CD4-positive, alpha-beta T cell treated with Interferon alpha-2 for 1 hour (primary cell): ENCODE measurements around the gene ACTL6A.
"Not testable (repeated sequence)": the region's sequence is repeated elsewhere in the genome, so short reads cannot be mapped to it uniquely, and the experiment has no call there.

ENCODE experiments used
- DNase-seq, 2 donors: peaks; one replicate each; pipeline ENCODE4 v3.0.0-alpha.2; 2020 to 2022

The ACTL6A gene

DNA sequence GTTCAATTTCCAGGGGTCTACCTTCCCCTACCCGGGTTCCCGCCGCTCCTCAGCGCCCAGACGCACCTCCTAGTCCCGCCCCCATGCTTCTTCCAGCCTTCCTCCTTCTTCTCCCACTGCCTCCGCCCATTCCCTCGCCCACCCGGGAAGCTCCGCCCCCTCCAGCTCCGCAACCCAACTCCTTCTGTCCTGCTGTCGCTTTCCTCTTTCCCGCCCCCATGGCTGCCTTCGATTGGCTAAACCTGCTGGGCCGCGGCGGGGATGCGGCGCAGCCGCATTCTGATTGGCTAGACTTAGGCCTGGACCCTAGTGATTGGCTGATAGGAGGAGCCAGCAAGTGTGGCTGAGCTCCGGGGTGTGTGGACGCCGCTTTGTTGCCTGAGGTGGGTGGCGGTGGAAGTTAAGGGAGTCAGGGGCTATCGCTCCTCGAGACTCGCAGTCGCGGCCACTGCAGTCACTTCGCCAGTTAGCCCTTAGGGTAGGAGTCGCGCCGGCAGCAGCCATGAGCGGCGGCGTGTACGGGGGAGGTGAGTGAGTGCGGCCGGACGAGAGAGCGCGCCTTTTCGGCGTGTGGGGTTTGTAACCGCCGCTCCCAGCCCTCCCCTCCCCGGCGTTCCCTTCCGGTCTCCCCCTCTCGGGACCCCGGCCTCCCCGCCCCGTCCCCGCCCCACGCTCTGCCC lies at the start of gene ACTL6A:
ACTL6A (plus strand) TSS at position 336 of the 680 bp plus-strand sequence; CDS start at position 503, 167 bp downstream.
- DNase-seq: peak; percentile 98 to 99

DNA sequence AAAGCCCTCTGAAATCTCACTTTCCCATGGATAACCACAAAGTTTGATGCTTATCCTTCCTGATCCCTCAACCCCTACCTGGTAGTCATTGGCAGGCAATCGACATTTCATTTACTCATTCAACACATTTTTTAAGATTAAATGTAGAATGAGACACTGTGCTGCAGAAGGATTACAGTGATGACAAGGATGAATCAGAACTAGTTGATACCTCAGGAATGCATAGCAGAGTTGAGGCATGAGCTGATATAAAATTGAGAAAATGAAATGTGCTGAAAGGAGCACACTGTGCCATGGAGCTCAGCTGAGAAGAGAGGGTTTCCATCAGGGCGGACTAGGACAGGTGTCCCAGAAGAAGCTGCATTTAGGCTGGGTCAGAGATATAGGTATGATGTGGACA lies 48.9 kb upstream of the ACTL6A start:
- no peak for DNase-seq

DNA sequence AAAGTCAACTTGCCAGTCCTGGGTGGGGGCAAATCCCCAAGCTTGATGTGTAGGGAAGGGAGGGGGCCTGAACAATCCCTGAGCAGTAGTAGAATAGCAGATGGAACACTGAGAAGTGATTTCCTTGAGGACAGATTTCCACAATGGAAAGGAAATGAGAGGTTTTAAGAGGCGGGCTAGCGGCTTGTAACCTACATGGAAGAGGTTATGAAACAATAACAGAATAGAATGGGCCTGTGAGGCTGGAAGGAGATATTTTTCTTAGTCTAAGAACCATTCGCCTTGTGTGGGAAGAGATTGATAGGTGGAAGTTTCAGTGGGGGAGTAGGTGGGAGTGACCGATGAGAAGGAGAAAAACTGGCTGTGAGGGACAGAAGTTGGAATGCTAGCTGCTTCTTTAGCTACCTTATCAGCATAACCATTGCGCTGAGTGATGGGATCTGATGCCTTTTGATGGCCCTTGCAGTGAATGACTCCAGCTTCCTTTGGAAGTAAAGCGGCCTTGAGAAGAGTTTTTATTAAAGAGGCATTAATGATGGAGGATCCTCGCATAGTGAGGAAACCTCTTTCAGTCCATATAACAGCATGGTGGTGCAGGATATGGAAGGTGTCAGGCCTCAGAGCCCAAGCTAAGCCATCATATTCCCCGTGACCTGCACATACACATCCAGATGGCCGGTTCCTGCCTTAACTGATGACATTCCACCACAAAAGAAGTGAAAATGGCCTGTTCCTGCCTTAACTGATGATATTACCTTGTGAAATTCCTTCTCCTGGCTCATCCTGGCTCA lies 46.1 kb upstream of the ACTL6A start:
- not testable (repeated sequence) for DNase-seq

DNA sequence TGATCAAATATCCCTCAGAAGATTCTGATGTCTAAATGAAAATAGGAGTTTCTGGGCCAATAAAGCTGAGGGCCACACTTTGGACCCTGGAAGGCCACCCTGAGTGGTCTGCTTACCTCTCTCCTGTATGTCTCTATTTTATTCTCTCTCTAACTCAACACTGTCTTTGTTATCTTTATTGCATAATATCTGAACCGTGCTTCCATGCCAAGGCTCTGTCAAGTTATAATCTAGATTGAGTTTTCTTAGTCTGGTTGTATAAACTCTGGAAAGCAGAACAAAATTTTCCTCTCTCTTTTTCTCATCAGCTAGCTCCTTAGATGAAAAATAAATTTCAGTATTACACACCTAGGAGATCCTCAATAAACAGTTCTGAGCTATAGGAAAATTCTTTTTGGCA lies 36.2 kb upstream of the ACTL6A start:
- no peak for DNase-seq

DNA sequence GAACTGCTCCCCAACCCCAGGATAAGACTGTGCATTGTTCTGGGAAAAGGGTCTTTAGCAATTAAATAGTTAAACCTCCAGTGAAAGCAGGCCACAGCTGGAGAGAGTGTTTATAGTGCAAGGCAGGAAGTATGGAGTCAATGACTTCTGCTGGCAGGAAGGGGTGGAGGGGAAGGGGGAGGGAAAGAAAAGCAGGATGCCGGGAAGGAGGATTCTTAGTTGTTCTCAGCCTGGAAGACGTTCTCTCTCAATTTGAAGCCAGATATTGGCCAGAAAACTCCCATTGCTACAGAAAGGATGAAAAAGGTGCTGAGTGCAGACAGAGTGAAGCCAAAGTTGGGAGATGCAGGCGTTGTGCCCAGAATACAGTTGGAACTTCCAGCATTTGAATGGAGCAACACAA lies 35.7 kb upstream of the ACTL6A start:
- DNase-seq: no peak

DNA sequence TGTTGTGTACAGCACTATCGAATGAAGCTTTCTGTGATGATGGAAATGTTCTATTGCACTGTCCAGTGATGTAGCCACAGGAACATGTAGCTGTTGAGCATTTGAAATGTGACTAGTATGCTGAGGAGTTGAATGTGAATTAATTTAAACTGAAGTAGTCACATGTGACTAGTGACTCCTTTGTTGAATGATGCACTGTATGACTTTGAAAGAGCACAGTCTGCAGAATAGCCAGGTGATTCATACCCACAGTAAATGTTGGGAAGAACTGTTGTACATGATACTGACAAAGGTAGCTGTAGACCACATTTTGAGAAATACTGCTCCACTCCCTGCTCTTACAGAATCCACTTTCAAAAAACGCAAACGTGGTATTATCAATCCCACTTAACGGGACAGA lies 34.0 kb upstream of the ACTL6A start:
- no peak for DNase-seq

DNA sequence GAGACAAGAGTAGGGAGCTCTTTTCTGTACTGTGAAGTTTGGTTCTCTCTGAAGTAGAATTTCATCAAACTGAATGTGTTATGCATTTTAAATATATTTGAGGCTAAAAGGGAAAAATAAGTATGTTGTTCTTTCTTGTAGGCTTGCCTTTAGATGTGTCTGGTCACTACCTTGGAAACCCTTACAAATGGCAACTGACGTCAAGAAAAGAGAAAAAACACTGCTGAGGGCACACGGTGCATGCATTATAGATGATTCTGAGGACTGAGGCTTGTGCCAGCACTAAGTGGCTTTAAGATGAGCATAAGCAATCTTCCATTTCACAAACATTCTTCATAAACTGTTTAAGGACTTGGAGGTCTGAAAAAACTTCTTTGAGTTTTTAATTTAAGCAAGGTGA lies 31.1 kb upstream of the ACTL6A start:
- no peak for DNase-seq

DNA sequence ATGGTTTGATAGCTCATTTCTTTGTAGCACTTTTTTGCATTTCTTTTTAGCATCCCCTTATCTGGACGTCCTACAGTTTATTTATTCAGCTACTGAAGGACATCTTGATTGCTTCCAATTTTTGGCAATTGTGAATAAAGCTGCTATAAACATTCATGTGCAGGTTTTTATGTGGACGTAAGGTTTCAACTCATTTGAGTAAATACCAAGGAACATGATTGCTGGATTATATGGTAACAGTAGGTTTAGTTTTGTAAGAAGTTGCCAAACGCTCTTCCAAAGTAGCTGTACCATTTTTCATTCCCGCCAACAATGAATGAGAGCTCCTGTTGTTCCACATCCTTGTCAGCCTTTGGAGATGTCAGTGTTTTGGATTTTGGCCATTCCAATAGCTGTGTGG lies 29.5 kb upstream of the ACTL6A start:
- DNase-seq: no peak

DNA sequence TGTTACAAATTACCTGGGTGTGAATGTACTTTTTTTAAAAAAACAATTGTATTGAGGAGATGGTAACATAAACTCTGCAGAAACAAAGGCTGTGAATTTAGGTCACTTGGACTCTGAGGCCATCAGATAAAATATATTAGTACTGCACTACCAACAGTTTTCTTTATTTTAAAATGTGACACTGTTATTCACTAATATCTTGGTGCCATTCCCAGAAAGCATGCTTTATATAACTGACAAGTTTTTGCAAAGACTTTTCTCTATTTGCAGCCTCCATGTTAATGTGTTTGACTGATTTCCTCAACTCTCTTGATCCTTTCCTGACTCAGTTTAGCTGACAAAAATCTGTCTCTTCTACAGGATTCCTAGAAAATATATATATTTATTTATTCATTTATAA lies 26.5 kb upstream of the ACTL6A start:
- no peak for DNase-seq

DNA sequence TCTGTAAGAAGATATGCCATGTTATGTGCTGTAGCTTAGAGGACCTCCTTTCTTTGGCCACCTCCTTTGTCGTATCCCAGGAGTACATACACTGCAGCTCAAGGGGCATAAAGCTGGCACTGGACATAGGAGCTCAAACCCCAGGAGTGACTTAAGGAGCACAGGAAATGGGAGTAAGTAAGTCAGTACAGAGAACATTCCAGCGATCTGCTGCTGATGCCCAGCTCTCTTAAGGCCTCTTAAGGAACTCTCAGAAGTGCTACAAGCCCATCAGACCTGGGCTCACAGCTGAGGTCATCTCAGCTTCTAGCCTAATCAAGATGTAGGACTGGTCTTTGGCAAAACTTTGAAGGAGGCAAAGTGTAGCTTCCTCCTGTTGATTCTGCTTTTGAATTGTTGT lies 21.6 kb upstream of the ACTL6A start:
- no peak for DNase-seq

DNA sequence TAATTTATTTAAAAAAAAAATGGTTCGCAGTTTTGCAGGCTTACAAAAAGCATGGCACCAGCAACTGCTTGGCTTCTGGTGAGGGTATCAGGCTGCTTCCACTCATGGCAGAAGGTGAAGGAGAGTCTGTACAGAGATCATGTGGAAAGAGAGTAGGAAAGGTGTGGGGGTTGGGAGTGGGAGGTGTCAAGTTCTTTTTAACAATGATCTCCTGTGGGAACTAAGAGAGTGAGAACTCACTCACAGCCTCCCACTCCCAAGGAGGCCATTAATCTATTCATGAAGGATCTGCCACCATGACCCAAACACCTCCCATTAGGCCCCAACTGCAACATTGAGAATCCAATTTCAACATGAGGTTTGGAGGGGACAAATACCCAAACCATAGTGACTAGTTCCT lies 21.1 kb upstream of the ACTL6A start:
- DNase-seq: no peak

DNA sequence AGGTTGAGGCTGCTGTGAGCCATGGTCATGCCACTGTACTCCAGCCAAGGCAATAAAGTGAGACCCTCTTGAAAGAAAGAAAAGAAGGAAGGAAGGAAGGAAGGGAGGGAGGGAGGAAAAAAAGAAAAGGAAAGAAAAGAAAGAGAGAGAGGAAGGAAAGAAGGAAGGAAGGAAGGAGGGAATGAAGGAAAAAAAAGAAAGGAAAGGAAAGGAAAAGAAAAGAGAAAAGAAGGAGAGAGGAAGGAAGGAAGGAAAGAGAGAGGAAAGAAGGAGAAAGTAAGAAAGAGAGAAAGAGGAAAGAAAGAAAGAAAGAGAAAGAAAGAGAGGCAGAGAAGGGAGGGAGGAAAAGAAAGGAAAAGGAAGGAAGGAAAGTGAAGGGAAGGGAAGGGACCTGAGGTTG lies 20.4 kb upstream of the ACTL6A start:
- no peak for DNase-seq

DNA sequence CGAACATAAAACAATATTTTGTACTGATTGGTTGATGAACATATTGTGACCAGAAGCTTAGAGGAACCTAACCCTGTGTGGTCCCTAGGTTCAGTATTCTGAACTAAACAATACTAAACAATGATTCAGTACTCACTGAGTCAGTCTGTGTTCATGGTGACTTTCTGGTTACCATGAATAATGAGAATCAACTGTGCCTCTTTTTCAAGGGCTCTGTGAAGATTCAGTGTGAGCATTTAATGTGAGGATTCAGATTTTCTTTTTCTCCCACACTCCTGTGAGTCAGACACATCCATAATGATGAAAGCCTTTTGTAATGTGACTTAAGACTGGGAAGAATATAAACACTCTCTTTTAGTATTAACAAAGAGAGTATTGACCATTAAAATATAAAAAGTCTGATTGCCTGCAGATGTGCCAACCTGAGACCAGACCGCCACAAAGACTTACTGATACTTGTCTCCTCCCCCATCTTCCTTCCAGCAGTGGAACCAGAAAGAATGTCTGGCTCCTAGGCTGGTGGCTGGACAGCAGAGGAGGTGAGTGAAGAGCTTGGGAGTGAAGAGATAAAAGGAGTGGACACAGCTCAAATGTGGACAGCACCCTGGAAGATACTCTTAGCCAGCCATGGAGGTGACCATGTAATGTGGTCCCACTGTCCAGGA lies 17.6 kb upstream of the ACTL6A start:
- DNase-seq: no peak

DNA sequence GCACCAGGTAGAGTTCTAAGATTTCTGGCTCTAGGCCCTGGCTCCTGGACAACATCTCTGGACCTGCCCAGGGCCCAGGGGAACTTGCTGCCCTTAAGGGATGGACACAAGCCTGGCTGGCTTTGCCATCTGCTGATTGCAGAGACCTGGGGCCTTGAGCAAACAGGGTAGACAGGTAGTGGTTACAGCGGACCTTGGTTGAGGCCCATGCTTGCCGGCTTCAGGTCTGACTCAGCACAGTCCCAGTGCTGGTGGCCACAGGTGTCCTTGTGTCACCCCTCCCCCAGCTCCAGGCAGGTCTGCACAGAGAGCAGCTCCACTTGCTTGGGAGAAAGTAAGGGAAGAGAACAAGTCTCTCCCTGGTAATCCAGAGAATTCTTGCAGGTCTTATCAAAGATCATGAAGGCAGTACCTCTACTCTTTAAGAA lies 15.9 kb upstream of the ACTL6A start:
- DNase-seq: no peak

DNA sequence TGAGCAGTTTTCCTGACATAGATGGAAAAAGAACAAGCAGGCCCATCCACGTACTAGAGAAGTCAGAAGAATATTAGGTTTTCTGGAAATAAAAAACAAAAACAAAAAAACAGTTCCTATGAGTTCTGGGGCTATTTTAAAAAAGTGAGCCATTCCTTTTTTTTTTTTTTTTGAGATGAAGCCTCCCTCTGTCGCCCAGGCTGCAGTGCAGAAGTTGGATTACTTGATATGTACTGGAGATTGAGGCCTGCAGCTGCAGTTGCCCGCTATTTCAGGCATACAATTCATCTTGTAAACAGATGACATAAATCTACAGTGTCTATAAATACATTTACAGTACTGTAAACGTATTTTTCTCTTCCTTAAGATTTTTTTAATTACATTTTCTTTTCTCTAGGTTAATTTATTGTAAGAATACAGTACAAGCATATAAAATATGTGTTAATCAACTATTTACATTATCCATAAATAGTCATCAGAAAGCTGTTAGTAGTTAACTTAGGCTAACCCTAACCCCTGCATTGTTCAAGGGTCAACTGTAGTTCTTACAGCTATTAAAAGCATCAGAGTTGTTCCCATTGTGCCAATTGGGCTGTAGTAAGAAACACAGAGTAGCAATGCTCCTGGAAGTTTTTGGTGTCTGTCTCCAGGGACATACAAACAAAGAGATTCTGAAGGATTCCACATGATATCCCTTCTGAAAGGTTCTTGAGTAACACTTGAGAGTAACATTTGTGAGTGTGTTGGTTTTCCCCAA lies 11.2 kb upstream of the ACTL6A start:
- DNase-seq: no peak

DNA sequence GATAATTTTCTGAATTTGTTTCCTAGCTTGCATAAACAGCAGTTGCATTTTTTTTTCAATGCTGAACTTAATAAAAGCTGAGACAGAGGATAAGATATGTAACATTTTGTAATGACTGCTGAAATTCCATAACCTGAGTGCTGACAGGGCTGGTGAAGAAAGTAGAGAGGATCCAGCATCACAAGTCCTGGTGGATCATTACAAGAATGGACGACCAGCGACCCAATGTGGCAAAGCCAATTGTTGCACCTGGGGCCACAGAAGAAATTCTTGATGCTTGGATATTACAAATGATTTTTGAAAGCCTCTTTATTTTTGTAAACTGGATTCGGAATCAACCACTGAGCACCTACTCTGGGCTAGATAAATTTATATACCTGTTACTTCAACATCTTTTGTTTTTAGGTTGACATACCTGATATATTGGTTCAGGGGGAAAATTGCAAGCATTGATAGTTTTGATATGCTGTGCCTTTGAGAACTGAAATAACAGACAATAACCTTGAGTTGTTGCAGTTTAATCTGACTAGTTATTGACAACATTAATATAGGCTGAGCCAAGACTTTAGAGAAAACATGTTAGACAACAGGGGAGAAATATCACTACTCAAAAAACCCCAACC lies 3.9 kb upstream of the ACTL6A start:
- peak; percentile 50 to 55 for DNase-seq

DNA sequence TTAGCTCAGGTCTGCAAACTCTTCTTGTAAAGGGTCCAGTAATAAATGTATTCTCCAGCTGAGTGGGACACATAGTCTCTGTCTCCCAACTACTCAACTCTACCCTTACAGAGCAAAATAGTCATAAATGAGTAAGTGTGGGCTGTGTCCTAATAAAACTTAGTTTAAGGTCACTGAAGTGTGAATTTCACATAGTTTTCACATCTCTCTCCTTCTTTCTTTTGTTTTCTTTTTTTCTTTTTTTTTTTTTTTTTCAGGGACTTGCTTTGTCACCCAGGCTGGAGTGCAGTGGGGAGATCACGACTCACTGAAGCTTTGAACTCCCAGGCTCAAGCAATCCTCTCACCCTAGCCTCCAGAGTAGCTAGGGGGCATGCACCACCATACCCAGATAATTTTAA lies 1.9 kb upstream of the ACTL6A start:
- no peak for DNase-seq

DNA sequence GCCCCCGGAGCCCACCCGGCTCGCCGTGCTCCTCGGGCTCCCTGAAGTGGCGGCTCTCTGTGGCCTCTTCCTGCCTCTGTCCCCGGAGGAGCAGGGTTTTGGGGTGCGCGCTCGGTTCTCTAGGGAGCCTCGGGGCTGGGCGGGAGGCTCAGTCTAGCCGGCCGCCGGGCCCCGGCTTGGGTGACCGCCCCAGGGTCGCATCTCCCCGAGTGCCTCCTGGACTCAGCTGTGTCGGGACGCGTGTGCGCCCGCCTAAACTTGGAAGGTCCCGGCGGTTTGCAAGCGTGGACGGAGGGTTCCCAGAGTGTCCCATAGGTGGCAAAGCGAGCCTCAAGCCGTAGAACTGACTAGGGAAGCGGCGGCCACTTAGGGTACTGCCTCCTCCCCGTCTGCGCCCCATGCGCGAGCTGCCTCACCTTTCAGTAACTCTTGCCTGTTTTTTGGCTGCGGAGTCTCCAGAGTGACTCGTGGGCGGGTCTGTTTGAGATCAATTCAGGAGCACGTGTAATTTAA lies 601 bp downstream of the ACTL6A start:
- peak; percentile 63 to 67 for DNase-seq

DNA sequence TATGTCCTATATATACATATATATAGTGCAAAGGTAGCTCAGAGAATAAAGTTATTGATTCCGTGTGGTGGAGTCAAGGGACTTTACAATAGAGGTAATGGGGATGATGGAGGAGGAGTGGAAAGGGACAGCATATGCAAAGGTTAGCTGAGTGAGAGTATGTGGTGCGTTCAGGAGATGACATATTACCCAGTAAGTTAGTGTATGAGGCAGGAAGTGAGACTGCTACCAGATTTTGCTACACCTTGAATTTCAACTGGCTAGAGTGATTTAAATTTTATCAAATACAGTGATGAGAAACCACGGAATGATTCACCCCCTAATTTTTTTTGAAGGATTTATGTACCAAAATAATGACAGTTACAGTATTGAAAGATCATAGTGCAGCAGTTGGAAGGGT lies 2.8 kb downstream of the ACTL6A start:
- DNase-seq: peak in 1 of 2 donors; percentile 2

DNA sequence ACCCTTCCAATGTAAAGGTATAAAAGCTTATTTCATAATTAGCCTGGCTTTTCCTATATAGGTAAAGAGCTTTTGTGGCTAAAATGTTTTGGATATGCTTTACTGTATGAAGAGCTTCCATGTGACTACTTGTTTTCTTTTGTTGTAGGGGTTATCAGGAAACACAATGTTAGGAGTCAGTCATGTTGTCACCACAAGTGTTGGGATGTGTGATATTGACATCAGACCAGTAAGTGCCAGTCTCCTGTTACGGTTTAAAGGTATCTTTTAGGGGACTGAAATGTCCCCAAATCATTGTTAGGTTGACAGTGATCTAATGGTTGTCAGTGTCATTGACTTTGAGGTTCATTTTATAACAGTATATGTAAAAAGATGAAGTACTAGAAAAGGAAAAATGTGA lies 18.3 kb downstream of the ACTL6A start:
- no peak for DNase-seq

DNA sequence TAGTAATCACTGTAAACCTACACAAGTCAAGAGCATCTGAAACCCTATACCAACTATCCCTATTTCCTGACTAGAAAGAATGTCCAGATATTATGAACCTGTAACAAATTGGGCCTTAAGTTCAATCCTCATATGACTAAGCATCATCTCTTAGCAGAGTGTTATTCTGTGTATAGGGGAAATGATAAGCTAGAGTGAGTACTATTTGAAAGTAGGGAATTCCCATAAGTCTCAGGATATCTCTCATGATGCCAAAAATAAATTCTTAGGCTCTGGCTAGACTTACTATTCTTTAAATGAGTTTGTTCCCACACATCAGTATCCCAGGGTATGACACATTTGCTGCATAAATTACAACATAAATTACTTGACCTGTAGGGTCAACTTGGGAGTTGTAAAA lies 26.4 kb downstream of the ACTL6A start:
- DNase-seq: no peak

DNA sequence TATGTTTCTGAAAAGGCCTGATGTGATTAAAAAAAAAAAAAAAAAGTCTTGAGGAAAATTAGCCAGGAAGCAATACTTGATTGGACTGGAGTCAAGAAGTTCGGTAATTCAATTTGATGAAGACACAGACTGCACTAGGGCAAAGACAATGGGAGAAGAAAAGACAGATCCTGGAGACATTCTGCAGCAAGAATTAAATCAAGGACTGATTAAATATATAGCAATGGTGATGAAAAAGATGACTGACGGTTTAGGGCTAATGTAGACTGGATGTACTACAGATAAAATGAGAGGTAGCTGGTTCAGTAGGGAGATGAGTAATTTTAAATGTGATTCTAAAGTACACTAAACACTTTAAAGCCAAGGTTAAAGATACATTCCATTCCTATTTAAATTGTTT lies 27.9 kb downstream of the ACTL6A start:
- no peak for DNase-seq

DNA sequence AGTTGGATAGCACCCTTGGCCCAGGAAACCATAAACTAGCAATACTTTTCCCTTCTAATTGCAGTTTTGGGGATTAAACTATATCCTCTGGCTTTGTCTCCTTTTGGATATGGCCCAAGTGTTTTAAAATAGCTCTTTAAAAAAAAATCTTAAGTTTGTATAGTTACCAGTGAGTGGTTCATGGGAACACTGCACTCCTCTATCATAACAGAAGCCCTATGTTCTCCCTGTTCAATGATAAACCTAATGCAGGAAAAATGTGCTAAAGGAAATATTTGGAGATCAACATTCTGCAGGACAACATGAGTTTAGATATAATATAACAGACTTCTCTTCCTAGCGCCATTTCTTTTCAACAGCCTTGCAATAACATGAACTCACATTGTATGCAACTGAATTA lies 28.6 kb downstream of the ACTL6A start:
- DNase-seq: no peak
